Measurements from ENCODE around the gene ANKRD50. TPM values are rescaled to one million over a fixed set of nuclear protein-coding genes. Genes with fewer than 3 reads are reported as not detected.
A peak's percentile ranks its signal among the peaks of the same experiment; 100 is the strongest.

Gene ANKRD50
- total and polyA plus RNA-seq, 2 of the 4 experiments (the other 2 are of a cell fraction): 8.1 to 35.3 TPM

DNA sequence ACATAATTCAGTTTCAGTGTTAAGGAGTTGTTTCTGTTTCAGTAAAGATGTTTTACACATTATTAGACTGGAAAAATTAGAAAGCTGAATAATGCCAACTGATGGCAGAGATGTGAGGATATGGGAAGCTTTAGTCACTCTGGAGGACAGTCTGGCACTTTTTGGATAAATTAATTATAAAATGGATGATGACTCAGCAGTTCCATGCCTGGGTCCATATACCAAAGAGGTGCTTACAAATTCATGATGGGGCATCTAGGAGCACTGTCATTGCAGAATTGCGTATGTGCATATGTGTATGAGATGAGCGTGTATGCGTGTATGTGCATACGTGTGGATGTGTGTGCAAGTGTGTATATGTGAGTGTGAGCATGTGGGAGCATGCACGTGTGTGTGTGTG lies 31.2 kb upstream of the ANKRD50 start:
- dilution Hi-C loops (cut with HindIII; ENCODE audit: low sequenced_read_pairs, unreplicated experiment): no loop called here
- intact Hi-C loops (cut with micrococcal nuclease): no loop called here
- no peaks in the 10 kb centered on the region for H3K9me3 ChIP-seq (ENCODE audit: control insufficient read depth, insufficient read depth, low read length)

More for the DNA sequence above, 31.2 kb upstream of the ANKRD50 start:
- TF ChIP-seq MXI1 (IDR thresholded peaks at IDR 0.05; ENCODE audit: borderline replicate concordance, low read depth, low read length): no peak
- TF ChIP-seq NFE2L2 (IDR thresholded peaks at IDR 0.05; ENCODE audit: low read depth, low read length): peak; percentile 87
- peak; percentile 93 for TF ChIP-seq MAFK (IDR thresholded peaks at IDR 0.05; ENCODE audit: low read depth, low read length)
- TF ChIP-seq, protein P1, sequence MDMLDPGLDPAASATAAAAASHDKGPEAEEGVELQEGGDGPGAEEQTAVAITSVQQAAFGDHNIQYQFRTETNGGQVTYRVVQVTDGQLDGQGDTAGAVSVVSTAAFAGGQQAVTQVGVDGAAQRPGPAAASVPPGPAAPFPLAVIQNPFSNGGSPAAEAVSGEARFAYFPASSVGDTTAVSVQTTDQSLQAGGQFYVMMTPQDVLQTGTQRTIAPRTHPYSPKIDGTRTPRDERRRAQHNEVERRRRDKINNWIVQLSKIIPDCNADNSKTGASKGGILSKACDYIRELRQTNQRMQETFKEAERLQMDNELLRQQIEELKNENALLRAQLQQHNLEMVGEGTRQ (IDR thresholded peaks at IDR 0.05; ENCODE audit: low read depth, low read length): no peak
- TF ChIP-seq FOS (IDR thresholded peaks at IDR 0.05; ENCODE audit: low read depth, low read length): no peak
- TF ChIP-seq RFX5 (IDR thresholded peaks at IDR 0.05; ENCODE audit: low read depth, low read length): no peak
- no peak for TF ChIP-seq POLR2A (IDR thresholded peaks at IDR 0.05; ENCODE audit: low read depth, low read length)
- TF ChIP-seq, protein P2, sequence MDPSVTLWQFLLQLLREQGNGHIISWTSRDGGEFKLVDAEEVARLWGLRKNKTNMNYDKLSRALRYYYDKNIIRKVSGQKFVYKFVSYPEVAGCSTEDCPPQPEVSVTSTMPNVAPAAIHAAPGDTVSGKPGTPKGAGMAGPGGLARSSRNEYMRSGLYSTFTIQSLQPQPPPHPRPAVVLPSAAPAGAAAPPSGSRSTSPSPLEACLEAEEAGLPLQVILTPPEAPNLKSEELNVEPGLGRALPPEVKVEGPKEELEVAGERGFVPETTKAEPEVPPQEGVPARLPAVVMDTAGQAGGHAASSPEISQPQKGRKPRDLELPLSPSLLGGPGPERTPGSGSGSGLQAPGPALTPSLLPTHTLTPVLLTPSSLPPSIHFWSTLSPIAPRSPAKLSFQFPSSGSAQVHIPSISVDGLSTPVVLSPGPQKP (IDR thresholded peaks at IDR 0.05; ENCODE audit: borderline replicate concordance, low read depth, low read length): no peak
- TF ChIP-seq, protein P3, sequence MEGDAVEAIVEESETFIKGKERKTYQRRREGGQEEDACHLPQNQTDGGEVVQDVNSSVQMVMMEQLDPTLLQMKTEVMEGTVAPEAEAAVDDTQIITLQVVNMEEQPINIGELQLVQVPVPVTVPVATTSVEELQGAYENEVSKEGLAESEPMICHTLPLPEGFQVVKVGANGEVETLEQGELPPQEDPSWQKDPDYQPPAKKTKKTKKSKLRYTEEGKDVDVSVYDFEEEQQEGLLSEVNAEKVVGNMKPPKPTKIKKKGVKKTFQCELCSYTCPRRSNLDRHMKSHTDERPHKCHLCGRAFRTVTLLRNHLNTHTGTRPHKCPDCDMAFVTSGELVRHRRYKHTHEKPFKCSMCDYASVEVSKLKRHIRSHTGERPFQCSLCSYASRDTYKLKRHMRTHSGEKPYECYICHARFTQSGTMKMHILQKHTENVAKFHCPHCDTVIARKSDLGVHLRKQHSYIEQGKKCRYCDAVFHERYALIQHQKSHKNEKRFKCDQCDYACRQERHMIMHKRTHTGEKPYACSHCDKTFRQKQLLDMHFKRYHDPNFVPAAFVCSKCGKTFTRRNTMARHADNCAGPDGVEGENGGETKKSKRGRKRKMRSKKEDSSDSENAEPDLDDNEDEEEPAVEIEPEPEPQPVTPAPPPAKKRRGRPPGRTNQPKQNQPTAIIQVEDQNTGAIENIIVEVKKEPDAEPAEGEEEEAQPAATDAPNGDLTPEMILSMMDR (conservative IDR thresholded peaks at IDR 0.05; ENCODE audit: low read depth, low read length): no peak
- no peak for TF ChIP-seq SMC3 (IDR thresholded peaks at IDR 0.05; ENCODE audit: low read depth, low read length)
- no peak for TF ChIP-seq CHD1 (IDR thresholded peaks at IDR 0.05; ENCODE audit: low read depth, low read length)
- TF ChIP-seq RAD21 (IDR thresholded peaks at IDR 0.05; ENCODE audit: low read length): no peak
- TF ChIP-seq RCOR1 (IDR thresholded peaks at IDR 0.05; ENCODE audit: insufficient replicate concordance, low read length): no peak
- no peak for TF ChIP-seq CEBPB (IDR thresholded peaks at IDR 0.05; ENCODE audit: low read depth, low read length)
- DNase-seq (no peak), ATAC-seq (ENCODE audit: low read depth) (no peak)
- in situ Hi-C loops (cut with MboI; ENCODE audit: low sequenced_read_pairs): no loop called here
- H3K18ac ChIP-seq (ENCODE audit: low read depth, low read length): no peak overlapping the region
- H2BK5ac ChIP-seq (ENCODE audit: low read depth, low read length, poor library complexity, severe bottlenecking): no peak overlapping the region
- H3K4me2 ChIP-seq (ENCODE audit: low read depth, low read length): no peak overlapping the region
- no peak overlapping the region for H3K23ac ChIP-seq (ENCODE audit: low read depth, low read length)
- no peaks in the 10 kb centered on the region for H3K79me1 ChIP-seq (ENCODE audit: low read depth in 1 of 2, low read length in 2 of 2)
- no TSS peak for BruUV-seq (replicated peaks)
- H3K56ac ChIP-seq (ENCODE audit: extremely low read depth, insufficient read depth, low read length): no peak overlapping the region
- no peaks in the 10 kb centered on the region for H3K27me3 ChIP-seq (ENCODE audit: control insufficient read depth, insufficient read depth, low read length)
- H3K27ac ChIP-seq (ENCODE audit: insufficient read depth, low read length): no peak overlapping the region
- no peak overlapping the region for H3K4me3 ChIP-seq (ENCODE audit: insufficient read depth, low read depth, low read length)
- H2AK9ac ChIP-seq (replicated peaks; ENCODE audit: low read depth, low read length, poor library complexity): no peak overlapping the region
- 100% methylated on average over 4 of the region's 5 CpGs; no CpG with 5 or more reads in 1 of the 2 experiments for WGBS, 2 experiments (ENCODE audit: extremely low coverage in 2 of 2, insufficient read length in 1 of 2)
- no peak overlapping the region for H3K4ac ChIP-seq (ENCODE audit: low read depth, low read length)
- H4K91ac ChIP-seq (ENCODE audit: insufficient read depth, low read depth, low read length): no peak overlapping the region
- no peak overlapping the region for H2AFZ ChIP-seq (replicated peaks; ENCODE audit: low read length, poor library complexity)
- CTCF ChIA-PET: interaction anchor here (0.8 kb wide), 1 partner anchor 9 kb away, joined by 3 read pairs; no protein-coding TSS in a partner anchor
- H2BK20ac ChIP-seq (ENCODE audit: low read depth, low read length): no peak overlapping the region
- H3K9ac ChIP-seq (ENCODE audit: low read depth, low read length): no peak overlapping the region
- POLR2A ChIA-PET (ENCODE audit: unreplicated experiment): no interaction called here
- no peak overlapping the region for H2BK120ac ChIP-seq (ENCODE audit: low read depth, low read length)
- H2BK15ac ChIP-seq (ENCODE audit: low read depth, low read length): no peak overlapping the region
- H3K36me3 ChIP-seq (ENCODE audit: control insufficient read depth, insufficient read depth, low read length): no peaks in the 10 kb centered on the region
- no peak overlapping the region; a peak in 1 of 4 replicates for H4K8ac ChIP-seq (ENCODE audit: low read depth in 2 of 2, low read length in 2 of 2)
- H4K5ac ChIP-seq (ENCODE audit: low read depth, low read length): no peak overlapping the region
- H3K4me1 ChIP-seq (ENCODE audit: control insufficient read depth, insufficient read depth, low read length): no peaks in the 10 kb centered on the region
- no peaks in the 10 kb centered on the region for H4K20me1 ChIP-seq (ENCODE audit: insufficient read depth, low read length)
- H3K9me1 ChIP-seq (ENCODE audit: insufficient read depth, low read length): no peaks in the 10 kb centered on the region; the same call in 1 of the 2 replicates
- H3K14ac ChIP-seq (replicated peaks; ENCODE audit: low read depth, low read length): no peak overlapping the region
- no peak overlapping the region for H2AK5ac ChIP-seq (ENCODE audit: low read depth, low read length)

Data from IMR-90 (cell line).